ENCODE data around the gene NAGPA. TPM values are rescaled to one million over a fixed set of nuclear protein-coding genes. Genes with fewer than 3 reads are reported as not detected.

NAGPA gene
- polyA plus RNA-seq, 3 donors: 4.9 to 12.6 (median 6.8) TPM

DNA sequence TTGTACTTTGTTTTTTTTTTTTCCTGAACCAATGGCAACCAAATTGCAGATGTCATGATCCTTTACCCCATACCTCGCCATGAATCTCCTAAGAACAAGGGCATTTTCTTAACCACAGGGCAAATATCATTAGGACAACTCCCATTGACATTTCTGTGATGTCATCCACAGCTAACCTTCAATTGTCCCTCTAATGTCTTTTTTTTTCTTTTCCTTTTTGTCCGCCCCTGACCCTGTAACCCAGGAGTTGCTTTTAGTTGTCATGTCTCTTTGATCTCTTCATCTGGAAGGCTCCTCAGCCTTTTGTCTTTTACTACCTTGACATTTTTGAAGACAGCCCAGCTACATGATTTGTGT, 410 bp upstream of the NAGPA start:
- WGBS, 3 donors: 15 to 19% (median 16%) methylated on average over 2 of the region's 2 CpGs
- no peak overlapping the region for H3K27ac ChIP-seq (ENCODE audit: low read depth, low read length)

DNA sequence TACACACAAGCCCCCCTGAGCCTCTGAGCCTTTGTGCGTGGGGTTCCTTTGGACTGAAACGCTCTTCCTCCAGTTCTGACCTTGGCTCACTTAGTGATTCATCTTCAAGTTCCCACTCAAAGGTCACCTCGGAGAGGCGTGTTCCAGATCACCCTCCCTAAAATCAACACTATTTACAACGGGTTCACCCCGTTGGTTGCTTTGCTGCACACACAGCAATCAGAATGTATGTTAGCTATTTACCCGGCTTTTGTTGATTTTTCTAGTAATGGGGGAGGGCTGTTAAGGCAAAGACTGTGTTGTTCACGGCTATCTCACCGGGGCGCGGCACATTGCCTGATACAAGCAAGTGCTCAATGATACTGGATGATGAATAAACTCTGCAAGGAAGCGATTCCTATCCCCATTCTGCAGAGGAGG, 977 bp downstream of the NAGPA start:
- H3K27ac ChIP-seq (ENCODE audit: low read depth, low read length): no peak overlapping the region
- 19 to 45% (median 43%) methylated on average over 12 of the region's 12 CpGs for WGBS, 3 donors

DNA sequence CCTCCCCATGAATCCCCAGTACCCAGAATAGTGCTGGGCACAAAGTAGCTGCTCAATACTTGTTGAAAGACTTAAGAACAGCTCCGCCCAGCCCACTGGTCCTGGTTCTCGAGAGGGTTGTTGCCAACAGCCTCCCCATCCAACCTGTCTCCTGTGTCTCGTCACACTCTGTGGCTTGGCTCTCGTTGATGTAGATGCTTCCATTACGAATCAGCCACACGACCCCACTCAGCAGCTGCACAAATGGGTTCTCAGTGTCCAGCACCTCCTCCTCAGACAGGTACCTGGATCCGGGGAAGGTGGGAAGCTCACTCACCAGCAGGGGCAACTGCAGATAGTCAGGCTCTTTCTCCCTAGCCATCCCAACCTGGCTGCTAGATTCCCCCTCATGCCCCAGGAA, 2.1 kb downstream of the NAGPA start:
- WGBS, 3 donors: 87 to 90% (median 88%) methylated on average over 7 of the region's 7 CpGs

DNA sequence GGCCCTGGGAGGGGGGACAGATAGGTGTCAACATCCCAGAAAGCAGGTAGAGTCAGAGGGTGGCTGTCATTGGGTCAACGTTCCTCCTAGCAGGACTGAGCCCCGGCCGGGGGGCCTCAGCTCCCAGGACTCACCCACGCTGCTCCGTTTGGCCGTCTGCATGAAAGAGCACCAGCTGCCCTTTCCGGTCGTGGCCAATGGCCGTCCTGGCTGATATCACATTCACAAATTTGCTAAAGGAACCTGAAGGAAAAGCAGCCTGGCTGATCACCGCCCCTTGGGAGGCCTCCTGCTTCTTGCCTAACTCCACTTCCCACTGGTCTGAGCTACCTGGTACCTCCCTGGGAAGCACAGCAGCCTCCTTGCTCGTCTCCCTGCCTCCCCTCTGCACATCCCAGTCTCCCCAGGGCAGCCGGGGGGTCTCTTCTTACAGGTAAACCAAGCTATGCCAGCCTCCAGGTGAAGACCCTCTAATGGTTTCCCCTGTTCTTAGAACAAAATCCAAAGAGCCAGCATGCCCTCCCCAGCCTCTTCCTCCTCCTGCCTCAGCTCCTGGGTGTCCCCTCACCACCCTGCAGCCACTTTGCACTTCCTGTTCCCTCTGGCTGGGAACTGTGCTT, 3.4 kb downstream of the NAGPA start:
- H3K27ac ChIP-seq (ENCODE audit: low read depth, low read length): no peak overlapping the region
- WGBS, 3 donors: 83 to 91% (median 86%) methylated on average over 12 of the region's 12 CpGs

More for the DNA sequence above, 2.1 kb downstream of the NAGPA start:
- no peak overlapping the region for H3K27ac ChIP-seq (ENCODE audit: low read depth, low read length)

DNA sequence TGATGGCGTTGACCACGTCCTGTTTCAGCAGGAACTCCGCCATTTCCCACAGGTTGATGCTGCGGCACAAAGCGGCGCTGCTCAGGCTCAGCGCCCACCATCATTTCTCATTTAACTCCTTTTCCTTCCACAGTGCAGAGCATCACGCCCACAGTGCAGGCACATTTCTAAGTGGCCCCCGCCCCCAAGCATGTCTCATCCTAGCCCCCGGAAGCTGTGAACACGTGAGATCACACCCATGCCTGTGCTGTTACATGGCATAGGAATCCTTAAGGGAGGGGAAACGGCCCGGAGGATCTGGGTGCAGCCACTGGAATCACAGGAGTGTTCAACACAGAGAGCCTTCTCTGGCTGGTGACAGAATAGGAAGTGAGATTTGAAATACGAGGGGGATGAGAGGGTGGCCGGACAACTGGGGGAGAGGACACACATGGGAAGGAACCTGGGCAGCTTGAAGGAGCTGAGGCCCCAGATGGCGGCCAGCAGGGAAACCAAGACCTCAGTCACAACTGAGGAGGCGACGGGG, 4.7 kb downstream of the NAGPA start:
- no peak overlapping the region for H3K27ac ChIP-seq (ENCODE audit: low read depth, low read length)
- WGBS, 3 donors: 88 to 93% (median 90%) methylated on average over 18 of the region's 18 CpGs

DNA sequence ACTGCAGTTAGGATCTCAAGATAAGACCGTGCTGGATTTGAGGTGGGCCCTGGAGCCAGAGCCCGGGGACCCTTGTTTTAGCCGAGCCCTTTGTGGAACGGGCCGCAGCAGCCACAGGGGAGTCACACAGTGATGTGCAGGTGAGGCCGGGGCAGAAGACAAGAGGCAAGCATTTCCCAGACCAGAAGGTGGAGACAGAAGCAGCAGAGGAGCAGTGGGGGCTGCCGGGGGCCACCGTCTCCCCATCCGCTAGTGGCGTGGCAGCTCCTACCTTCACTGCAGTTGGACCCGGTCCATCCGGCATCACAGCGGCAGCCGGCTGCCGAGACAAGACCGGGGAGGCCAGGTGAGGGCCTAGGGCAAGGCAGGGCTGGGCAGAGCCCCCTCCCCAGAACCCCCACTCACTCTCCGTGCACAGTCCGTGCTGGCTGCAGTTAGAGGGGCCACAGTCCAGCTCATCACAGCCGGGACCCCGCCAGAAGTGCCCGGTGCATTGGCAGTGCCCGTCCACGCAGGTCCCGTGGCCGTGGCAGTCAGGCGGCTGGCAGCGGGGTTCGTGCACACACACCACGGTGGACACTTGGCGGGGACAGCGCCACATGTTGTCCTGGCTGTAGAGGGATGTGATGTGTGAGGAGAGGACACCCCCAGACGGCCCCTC, 6.0 kb downstream of the NAGPA start:
- WGBS, 3 donors: 91 to 95% (median 95%) methylated on average over 31 to 32 of the region's 32 CpGs
- H3K27ac ChIP-seq (ENCODE audit: low read depth, low read length): no peak overlapping the region

DNA sequence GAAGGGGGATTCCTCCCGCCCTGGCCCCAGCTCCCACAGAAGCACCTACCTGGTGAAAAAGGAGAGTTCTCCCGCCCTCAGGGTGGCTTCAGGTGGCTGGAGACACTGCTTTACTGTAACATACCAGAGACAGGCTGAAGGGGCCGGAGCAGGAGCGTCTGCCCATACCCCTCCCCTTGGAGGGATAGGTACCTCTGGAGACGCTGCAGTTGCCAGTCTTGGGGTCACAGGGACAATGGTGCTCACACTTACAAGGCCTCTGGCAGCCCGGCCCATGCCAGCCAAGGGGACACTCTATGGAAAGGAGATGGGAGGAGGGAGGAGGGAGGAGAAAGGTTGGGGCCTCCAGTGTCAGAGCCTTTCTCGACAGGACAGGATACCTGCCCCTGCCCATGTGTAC, 6.6 kb downstream of the NAGPA start:
- WGBS, 3 donors: 89 to 92% (median 92%) methylated on average over 7 of the region's 7 CpGs
- H3K27ac ChIP-seq (ENCODE audit: low read depth, low read length): no peak overlapping the region

DNA sequence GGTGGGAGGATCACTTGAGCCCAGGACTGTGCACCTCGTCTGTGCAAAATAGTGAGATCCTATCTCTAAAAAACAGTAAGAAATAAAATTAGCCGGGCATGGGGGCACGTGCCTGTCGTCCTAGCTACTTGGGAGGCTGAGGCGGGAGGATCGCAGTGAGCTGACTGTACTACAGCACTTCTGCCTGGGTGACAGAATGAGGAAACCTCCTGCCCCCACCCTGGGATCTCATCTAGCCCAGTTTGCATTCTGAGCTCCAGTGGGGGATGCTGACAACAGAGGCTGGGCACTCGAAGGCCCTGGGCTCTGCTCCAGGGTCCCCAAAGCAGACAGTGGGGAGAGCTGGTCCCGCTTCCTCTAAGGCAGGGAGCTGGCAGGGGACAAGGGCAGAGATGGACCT, 7.1 kb downstream of the NAGPA start:
- 90 to 93% (median 93%) methylated on average over 8 of the region's 8 CpGs for WGBS, 3 donors

DNA sequence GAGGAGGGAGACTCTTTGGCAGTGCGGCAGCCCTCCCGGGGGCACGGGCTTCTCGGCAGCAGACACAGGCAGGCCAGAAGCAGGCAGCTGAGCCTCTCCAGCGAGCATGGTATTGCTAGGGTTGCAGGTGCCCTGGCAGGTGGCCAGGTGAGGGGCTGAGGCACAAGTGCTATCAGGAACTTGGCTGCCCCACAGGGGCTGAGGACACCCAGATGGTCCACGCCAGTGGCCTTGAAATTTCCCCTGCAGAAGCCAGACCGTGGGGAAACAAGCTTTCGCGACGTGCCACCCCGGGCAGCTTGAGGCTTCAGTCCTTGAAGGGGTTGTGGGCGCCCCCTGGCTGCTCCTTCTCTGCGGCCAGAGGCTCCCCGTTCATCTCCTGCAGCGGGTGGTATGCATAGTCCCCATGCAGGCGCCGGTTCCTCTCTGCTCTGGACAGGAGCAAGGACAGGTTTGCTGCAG, 8.5 kb downstream of the NAGPA start:
- H3K27ac ChIP-seq (ENCODE audit: low read depth, low read length): no peak overlapping the region
- 30 to 66% (median 55%) methylated on average over 17 of the region's 17 CpGs for WGBS, 3 donors

More for the DNA sequence above, 7.1 kb downstream of the NAGPA start:
- no peak overlapping the region for H3K27ac ChIP-seq (ENCODE audit: low read depth, low read length)

DNA sequence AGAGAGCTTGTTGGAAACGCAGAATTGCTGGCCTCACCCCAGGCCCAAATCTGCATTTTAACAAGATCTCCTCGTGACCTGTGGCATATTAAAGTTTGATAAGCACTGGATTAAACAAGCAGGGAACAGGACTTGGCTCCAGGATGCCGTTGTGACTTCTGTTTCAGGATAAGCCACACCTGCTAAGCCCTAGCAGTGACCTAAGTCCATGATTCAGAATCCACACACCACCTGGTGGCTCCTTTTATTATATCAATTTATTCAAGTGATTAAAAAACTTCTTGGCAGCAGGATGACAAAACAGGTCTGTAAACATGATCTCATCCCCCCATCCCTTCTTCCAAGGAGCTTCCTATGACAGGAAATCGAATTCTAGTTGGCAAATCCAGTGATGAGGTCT, 9.1 kb downstream of the NAGPA start:
- WGBS, 3 donors: 24 to 66% (median 59%) methylated on average over 4 of the region's 4 CpGs
- H3K27ac ChIP-seq (ENCODE audit: low read depth, low read length): no peak overlapping the region

DNA sequence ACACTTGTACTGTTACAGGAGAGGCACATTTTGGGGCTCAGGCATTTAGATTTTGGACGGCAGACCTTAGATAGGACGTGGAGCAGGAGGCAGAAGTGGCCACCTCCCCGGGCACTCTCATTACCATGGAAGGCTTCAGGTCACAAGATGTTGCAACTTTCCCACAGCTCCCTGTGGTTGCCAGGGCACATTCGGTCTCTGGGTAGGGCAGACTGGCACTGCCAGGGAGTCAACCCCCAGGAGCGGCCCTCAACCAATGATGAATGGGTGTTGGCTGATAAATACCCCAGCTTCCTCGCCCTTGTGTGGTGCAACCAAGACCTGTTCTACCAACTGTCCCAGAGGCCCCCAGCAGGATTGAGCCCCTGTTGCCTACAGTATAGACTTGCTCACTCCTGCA, 11.2 kb downstream of the NAGPA start:
- no peak overlapping the region for H3K27ac ChIP-seq (ENCODE audit: low read depth, low read length)
- 71 to 76% (median 73%) methylated on average over 6 of the region's 6 CpGs for WGBS, 3 donors

DNA sequence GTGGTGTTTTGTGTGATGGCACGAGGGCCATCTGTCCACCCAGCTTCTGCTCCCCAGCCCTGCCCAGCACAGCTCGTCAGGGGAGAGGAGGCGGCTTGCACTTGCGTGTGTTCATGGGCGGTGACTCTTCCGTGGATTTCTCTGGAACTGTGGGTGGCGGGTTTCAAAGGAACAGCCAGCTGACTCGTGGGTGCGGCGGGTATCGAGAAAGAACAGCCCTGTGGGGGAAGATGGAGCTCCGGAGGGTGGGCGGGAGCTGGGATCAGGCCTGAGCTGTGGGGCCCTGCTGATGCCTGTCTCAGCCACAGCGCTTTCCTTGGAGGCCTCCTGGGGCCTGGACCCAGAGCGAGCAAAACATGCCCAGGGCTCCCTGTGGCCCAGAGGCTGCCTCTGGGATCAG, 13.2 kb downstream of the NAGPA start:
- H3K27ac ChIP-seq (ENCODE audit: low read depth, low read length): no peak overlapping the region
- 61 to 72% (median 71%) methylated on average over 15 of the region's 15 CpGs for WGBS, 3 donors

DNA sequence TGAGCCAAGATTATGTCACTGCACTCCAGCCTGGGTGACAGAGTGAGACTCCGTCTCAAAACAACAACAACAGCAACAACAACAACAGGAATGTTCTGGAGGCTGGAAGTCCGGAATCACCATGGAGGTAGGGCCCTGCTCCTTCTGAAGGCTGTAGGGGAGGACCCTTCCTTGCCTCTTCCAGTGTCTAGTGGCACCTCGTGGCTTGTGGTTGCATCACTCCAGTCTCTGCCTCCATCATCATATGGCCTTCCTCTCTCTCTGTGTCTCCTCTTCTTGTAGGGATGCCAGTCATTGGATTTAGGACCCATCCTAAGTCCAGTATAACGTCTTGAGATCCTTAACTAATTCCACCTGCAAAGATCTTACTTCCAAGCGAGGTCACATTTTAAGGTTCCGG, 14.0 kb downstream of the NAGPA start:
- H3K27ac ChIP-seq (ENCODE audit: low read depth, low read length): no peak overlapping the region
- WGBS, 3 donors: 68 to 85% (median 70%) methylated on average over 6 of the region's 6 CpGs

DNA sequence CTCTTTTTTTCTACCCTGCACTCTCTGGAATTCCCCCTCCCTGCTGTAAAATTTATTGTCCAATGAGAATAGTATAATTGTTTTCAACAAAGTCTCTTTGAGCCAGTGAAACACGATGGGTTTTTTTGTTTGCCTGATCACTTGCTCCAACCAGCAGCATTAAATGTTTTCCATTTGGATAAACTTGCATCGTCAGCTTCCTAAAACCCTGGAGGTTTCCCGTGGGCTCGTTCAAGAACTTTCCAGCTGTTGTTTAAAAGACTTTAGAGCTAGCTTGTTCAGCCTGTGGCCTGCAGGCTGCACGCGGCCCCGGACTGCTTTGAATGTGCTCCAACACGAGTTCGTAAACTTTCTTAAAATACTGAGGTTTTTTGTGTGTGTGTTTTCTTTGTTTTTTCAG, 14.9 kb downstream of the NAGPA start:
- WGBS, 3 donors: 47 to 51% (median 48%) methylated on average over 9 of the region's 9 CpGs

DNA sequence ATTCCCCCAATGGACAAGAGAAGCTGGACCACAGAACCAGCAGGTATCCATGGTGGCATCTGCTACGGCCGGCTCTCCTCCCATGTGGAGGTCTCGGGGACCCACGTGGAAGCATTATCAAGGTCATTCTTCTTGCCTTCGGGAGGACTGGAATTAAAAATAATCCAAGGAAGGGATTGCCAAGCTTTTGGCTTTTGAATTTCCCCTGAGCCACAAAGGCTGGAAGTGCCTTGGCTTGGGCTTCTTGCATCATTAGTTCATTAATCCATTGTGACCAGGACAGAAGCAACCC, 16.1 kb downstream of the NAGPA start:
- WGBS, 3 donors: 74 to 79% (median 75%) methylated on average over 5 of the region's 5 CpGs
- H3K27ac ChIP-seq (ENCODE audit: low read depth, low read length): no peak overlapping the region

More for the DNA sequence above, 14.9 kb downstream of the NAGPA start:
- no peak overlapping the region for H3K27ac ChIP-seq (ENCODE audit: low read depth, low read length)

DNA sequence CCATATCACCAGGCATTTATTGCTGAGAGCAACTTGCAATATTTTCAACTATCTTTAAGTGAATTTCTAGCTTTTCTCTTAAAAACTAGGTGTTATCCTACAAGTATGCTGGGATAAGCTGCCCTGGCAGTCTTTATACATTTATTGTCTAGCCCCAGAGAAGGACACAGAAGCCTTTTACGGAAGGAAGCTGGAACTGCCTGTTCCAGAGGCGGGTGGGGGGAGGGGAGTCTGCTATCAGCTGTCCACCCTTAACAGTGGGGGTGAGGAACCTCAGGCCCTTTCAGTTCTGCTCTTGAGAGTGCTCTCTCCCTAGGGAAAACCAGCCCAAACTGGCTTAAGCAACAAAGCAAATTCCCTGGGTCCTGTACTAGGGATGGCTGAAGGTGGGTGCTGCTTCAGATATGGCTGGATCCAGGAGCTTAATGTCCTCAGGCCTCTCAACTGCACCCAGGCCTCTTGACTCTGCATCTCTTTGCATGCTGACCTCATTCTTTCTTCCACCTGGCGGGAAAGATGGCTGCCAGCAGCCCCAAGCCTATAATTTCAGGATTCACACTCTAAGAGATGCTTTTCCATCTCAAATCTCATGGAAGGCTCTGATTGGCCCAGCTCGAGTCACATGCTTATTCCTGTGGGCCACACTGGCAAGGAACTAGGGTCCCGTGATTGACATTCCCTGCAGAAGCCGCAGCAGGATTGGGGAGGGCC, 16.6 kb downstream of the NAGPA start:
- WGBS, 3 donors: 69 to 75% (median 71%) methylated on average over 6 of the region's 6 CpGs
- H3K27ac ChIP-seq (ENCODE audit: low read depth, low read length): no peak overlapping the region

DNA sequence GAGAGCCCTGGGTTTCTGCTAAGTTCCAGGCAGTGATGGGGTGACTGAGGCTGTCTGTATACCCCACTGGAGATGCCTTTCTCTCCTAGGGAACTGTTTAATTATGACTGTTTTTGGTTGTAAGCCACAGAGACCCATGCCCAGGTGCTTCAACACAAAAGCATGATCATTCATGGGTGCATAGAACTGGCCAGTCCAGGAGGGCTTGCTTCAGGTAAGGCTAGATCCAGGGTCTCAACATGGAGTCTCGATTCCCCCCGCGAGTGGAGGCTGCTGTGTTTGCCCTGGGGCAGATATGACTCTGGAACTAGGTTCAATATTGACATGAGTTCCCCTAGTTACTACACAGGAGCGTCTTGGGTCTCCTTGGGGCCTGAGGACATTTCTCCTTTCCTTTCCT, 17.8 kb downstream of the NAGPA start:
- no peak overlapping the region for H3K27ac ChIP-seq (ENCODE audit: low read depth, low read length)
- 90 to 94% (median 93%) methylated on average over 4 of the region's 4 CpGs for WGBS, 3 donors

DNA sequence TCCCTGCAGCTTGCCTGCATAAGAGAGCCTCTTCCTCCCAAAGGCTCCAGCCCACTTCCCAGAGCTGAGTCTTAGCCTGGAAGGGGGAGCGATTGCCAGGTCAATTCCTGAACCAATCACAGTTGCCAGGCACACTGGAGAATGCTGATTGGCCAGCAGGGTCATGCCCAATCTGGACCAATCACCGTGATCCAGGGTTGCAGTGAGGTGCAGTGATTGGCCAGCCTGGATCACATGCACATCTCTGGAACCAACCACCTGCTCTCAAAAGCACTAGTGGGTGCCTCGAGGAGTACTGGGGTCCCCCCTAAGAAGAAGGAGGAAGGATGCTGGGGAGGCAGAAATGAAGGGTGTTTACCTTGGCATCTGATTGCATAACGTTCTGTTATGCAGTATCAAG, 18.4 kb downstream of the NAGPA start:
- 59 to 76% (median 66%) methylated on average over 4 of the region's 4 CpGs for WGBS, 3 donors
- no peak overlapping the region for H3K27ac ChIP-seq (ENCODE audit: low read depth, low read length)

DNA sequence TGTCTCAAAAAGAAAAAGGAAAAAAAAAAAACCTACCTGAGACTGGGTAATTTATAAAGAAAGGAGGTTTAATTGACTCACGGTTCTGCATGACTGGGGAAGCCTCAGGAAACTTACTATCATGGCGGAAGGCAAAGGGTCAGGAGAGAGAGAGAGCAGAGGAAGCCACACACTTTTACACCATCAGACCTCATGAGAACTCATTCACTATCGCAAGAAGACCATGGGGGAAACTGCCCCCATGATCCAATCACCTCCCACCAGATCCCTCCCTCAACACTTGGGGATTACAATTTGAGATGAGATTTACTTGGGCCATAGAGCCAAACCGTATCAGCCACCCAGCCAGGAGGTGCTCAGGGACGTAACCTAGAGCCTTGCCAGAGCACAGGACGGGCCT, 20.8 kb downstream of the NAGPA start:
- 73 to 81% (median 79%) methylated on average over 6 of the region's 6 CpGs for WGBS, 3 donors
- no peak overlapping the region for H3K27ac ChIP-seq (ENCODE audit: low read depth, low read length)

DNA sequence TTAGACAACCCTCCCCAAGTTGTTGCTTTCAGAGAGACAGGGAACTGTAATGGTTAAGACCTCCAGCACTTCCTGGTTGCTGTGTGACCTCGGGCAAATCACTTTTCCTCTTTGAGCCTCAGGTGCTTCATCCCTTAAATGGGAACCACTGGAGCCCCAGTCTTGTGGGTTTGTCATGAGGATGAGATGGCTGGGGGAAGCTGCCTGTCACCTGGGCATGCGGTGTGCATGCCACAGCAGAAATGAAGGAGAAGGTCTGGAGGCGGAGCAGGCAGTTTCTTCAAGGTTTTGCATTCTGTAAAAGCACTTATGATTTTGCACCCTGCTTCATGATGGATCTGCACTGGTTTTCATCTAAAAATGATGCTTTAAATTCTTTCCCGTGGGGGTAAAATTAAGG, 22.1 kb downstream of the NAGPA start:
- no peak overlapping the region for H3K27ac ChIP-seq (ENCODE audit: low read depth, low read length)
- WGBS, 3 donors: 44 to 67% (median 50%) methylated on average over 4 of the region's 4 CpGs

Data from adipose tissue (tissue), 3 donors.